ENCODE results near the gene CSAD.
A peak's percentile ranks its signal among the peaks of the same experiment; 100 is the strongest.
"Not testable (repeated sequence)": the region's sequence is repeated elsewhere in the genome, so short reads cannot be mapped to it uniquely, and the experiment has no call there.

Gene CSAD

DNA sequence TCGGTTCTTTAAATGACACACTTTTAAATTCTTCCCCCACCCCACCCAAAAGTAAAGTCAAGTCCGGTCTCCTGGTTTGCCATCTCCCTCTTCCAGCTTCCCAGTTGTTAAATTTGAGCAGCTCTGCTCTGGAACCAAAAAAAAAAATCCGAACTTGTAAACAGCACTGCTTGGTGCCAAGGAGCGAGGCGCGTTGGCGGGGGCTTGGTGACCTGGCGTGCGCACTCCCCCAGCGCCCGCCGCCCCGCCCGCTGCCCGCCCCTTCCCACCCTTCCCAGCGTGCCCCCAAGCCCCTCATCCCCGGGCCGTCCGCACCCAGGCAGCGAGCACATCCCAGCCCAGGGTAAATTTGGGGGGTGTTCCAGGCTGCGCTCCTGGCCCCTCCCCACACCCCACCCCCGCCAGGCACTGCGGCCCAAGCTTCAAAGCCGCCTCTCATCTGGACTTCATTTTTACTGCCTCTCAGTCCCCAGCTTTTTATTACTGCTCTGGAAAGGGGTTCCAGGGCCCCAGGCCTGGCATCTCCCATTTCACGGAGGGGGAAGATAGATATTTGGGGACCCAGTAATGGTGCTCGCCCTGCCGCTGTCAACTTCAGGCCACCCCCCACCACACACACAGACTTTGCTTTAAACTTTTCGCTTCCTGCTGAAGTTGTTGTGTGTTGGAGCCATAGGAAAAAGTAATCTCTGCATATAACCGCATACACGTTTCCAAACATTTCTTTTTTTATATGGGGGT is 38.0 kb upstream of the CSAD start:
- DNase-seq = no peak

- DNase-seq = no peak
These were observed 37.2 kb upstream of the CSAD start for GRCh38 chr12:53217931-53218307.

DNA sequence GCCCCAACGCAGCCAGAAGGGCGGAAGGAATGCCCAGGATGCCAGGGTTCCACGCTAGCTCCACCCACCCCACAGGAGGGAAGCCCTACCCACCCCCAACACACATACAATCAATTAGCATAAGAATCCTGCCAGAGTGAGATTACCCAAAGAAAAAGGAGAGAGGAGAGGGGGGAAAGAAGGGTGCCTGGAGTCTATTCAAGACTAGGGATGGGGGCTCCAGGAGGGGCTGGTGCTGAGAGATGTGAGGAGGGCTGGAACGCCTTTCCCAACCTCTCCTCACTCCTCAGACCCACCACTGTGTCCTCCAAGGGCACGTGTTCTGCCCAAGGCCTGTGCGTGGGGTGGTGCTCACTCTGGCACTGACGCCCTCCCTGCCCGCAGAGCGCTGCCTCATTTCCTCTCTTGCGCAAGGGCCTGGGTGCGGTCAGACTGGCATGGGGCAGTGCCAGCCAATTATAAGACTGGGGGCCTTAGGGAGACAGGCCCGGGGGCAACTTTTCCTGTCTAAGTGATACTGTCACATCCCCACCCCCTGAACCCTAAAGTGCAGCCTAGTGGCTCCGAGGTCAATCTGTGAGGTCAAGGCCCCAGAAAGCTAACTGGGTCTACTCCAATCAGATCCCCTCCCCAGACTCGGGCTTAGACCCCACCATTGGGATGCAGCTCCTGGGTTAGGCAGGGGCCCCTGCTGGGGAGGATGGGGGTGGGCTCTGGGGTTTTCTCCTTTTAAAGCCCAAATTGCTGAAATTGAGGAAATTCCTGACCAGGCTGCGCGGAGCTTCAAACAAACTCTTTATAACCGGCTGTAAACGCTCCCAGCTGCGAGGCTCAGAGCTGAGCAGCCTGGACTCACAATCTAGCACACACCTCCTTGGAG is 36.6 kb upstream of the CSAD start:
- DNase-seq = no peak

- DNase-seq = no peak
These were observed 34.8 kb upstream of the CSAD start for GRCh38 chr12:53215497-53215896.

DNA sequence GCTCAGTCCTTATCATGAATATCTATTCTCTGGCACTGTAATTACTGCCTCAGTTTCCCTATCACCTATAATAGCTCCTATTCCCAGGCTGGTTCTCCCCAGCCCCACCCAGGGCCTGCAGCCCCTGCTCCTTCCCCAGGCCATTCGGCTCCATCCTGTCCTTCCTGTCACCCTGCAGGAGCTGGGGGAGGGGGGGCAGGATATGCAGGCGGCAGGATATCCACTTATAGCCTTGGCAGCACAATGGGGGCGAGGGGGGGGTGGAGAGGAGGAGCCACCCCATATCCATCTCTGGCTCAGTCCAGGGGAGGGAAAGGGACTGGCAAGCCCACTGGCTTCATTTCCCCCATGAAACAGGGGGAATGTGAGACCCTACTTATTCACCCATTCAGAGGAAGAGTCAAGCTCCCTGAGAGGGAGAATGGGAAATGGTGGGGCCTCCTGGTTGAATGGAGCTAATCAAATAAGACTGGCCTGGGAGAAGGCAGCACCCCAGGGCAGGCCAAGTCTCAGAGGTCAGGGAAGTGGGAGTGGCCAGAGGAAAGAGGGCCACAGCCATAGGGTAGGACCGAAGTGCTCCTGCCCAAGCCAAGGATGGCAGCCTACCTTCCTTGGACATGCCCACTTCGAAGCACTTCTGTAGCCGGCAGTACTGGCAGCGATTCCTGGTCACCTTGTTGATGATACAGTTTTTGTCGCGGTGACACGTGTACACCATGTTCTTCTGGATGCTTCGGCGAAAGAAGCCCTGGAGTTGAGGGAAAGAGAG is 34.1 kb upstream of the CSAD start:
- no peak for DNase-seq

- no peak for DNase-seq
These were observed 33.5 kb upstream of the CSAD start for GRCh38 chr12:53214221-53214620.

GRCh38 chr12:53213348-53213747 is 32.6 kb upstream of the CSAD start:
- peak; percentile 72 for DNase-seq

GRCh38 chr12:53212931-53213330 is 32.2 kb upstream of the CSAD start:
- DNase-seq = no peak

DNA sequence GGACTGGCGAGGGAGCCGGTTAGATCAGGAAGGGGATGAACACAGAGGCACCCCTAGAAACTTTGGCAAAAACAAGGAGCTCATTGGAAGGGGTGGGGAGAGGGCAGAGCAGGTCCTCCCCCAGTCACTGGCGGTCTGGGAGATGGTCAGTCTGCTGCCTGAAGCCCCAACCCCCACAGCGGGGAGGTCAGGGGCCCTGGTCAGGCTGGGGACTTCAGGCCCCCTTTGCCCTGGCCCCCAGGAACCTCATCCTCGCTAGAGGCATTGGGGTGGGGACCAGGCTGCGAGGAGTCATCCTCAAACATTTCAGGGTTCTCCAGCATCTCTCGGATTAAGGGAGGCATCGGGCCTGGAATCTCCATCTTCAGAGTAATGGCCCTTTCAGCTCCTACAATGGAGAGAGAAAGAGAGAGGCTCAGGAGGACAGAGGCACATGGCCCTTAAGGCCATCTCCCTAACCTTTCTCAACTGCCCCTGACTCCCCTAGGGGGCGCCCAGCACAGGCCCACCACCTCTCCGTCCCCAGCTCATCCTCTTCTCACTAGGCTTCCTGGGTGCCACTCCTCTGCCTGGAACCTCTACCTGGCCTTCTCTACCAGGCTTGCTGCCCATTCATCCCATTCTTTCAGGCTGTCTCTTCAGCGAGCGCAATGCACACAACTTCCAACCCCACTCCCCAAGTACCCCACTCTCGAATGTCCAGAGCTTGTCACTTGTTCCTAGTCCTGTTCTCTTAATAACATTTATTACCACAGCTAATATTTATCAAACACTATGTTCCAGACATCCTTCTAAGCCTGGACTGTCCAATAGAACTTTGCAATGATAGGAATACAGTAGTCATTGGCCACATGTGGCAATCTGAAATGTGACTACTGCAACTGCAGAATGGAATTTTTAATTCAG is 31.0 kb upstream of the CSAD start:
- DNase-seq = no peak

- no peak for DNase-seq
These were observed 30.1 kb upstream of the CSAD start for GRCh38 chr12:53210843-53211242.

GRCh38 chr12:53208877-53209463 is 28.2 kb upstream of the CSAD start:
- DNase-seq = no peak

DNA sequence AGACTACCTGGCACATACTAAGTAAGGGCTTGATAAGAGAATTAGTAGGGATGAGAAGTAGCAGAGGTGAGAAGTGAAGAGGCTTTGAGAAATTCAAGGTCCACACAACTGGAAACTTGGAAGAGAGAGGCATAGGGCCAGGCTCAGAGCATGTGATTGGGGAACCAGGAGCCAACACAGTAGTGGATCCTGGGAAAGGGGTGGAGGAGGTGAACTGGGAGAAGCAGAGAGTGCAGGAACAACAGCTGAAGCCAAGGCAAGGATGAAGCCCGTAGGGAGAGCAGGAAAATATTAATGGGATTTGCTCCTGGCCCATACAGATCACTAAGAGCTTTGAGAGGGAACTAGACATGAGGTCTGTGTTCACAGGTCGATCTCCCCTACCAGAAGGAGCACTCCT is 27.7 kb upstream of the CSAD start:
- no peak for DNase-seq

DNA sequence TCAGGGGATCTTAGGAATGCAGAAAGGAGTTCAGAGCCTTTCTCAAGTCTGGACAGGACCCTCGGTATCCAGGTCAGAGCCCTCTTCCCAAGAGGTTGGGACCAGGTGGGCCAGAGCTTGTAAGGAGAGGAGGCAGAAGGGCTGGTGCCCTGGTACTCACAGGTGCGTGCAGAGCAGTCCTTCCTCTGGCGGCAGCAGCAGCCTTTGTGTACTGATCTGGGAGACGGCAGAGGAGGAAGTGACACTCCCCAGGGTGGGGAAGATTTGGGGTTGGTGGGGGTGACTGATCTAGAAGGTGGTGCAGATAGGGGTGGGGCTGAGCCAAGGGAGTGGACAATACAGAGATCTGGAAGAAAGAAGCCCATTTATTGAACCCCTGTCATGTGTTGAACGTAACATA is 26.3 kb upstream of the CSAD start, which contains the start of gene ITGB7:
ITGB7 (minus strand) TSS at position 210 of the 400 bp plus-strand sequence. CDS start 6,808 bp downstream, outside the sequence.
- DNase-seq = no peak

GRCh38 chr12:53205747-53206419 is 25.2 kb upstream of the CSAD start:
- no peak for DNase-seq

DNA sequence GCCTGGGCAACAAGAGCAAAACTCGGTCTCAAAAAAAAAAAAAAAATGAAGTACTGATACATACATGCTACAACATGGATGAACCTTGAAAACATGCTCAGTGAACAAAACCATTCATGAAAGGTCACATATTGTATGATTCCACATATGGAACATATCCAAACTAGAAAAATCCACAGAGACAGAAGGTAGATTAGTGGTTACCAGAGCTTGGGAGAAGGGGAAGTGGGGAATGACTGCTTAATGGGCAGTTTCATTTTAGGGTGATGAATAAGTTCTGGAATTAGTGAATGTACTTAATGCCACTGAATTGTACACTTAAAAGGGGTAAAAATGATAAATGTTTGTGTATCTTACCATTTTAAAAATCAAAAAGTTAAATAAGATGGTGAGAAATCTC is 23.6 kb upstream of the CSAD start:
- DNase-seq = no peak

DNA sequence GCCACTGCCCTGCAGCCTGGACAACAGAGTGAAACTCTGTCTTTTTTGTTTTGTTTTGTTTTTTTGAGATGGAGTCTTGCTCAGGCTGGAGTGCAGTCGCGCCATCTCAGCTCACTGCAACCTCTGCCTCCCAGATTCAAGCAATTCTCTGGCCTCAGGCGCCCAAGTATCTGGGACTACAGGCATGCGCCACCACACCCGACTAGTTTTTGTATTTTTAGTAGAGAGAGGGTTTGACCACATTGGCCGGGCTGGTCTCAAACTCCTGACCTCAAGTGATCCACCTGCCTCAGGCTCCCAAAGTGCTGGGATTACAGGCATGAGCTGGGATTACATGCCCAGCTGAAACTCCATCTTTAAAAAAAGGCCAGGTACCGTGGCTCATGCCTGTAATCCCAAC is 21.6 kb upstream of the CSAD start:
- not testable (repeated sequence) for DNase-seq

- DNase-seq = no peak
These were observed 20.9 kb upstream of the CSAD start for GRCh38 chr12:53201639-53202038.

DNA sequence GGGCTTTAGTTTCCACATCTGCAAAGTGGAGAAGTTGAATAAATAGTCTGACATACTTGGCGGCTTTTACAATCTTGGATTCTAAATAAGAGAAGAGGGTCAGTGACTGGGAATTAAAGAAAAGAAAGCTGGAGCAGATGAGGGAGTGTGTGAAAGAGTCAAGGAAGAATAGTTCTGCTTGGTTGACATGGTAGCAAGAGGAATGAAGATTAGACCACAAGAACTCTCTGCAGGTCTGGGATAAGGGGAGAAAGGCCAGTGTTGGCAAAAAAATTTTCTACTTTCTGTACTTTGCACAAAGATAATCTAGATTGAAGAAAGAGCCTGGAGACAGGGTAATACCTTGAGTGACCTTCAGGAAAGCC is 20.4 kb upstream of the CSAD start:
- DNase-seq = no peak

DNA sequence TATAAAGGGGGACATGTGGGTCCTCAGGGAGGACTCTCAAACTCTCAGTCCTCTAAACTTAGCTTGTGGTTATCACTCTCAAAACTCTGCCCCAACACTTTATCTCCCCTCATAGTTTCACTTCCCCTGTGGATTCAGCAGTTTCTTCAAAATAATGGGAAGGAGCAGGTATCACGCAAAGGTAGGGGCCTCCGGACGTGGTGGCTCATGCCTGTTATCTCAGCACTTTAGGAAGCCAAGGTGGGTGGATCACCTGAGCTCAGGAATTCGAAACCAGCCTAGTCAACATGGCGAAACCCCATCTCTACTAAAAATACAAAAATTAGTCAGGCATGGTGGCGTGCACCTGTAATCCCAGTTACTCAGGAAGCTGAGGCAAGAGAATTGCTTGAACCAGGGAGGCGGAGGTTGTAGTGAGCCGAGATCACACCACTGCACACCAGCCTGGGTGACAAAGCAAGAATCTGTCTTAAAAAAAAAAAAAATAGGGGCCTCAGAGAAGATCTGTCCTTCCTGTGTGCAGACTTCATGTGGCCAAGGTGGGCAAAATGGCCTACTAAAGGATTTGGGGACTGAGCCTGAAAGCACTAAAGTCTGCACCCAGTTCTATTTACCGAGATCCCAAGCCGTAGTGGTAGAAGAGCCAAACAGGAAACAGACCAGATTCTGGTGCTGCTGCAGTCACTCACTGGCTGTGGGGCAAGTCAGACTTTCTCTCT is 19.9 kb upstream of the CSAD start:
- no peak for DNase-seq

- DNase-seq = no peak
These were observed 19.4 kb upstream of the CSAD start for GRCh38 chr12:53200107-53200457.

- no peak for DNase-seq
These were observed 19.0 kb upstream of the CSAD start for GRCh38 chr12:53199700-53200099.

Measured in NCI-H2171 treated with DMSO at 0.1 percent for 48 hours (cell line).